Neural progenitor cell (in vitro differentiated cells): ENCODE measurements around the gene NFATC2. TPM values are rescaled to one million over a fixed set of nuclear protein-coding genes. Genes with fewer than 3 reads are reported as not detected.

Experiments used
- DNase-seq: peaks from one replicate; pipeline ENCODE4 v3.0.0-alpha.2; 2016; ENCODE audit warnings: low spot score
- H2AFZ ChIP-seq: fragments of 200-600 bp; sonication (generic); replicated peaks from 2 replicates; pipeline ENCODE4 v1.6.1; 2016; ENCODE audit warnings: antibody characterized with exemption
- H3F3A ChIP-seq: fragments of 200-600 bp; sonication (generic); 2 replicates; pipeline ENCODE4 v1.6.1; 2016; ENCODE audit warnings: antibody characterized with exemption, low read depth
- H3K27ac ChIP-seq: fragments of 200-600 bp; sonication (generic); 2 replicates; pipeline ENCODE4 v1.5.1; 2016; ENCODE audit warnings: mild to moderate bottlenecking
- H3K27me3 ChIP-seq: fragments of 200-600 bp; sonication (generic); 2 replicates; pipeline ENCODE4 v1.6.1; 2016; ENCODE audit warnings: mild to moderate bottlenecking, moderate library complexity
- H3K36me3 ChIP-seq: fragments of 200-600 bp; sonication (generic); 2 replicates; pipeline ENCODE4 v1.5.1; 2016
- H3K4me1 ChIP-seq: fragments of 200-600 bp; sonication (generic); 2 replicates; pipeline ENCODE4 v1.6.1; 2016; ENCODE audit warnings: mixed run types
- H3K4me2 ChIP-seq: fragments of 200-600 bp; sonication (generic); 2 replicates; pipeline ENCODE4 v1.6.1; 2016
- H3K4me3 ChIP-seq: fragments of 200-600 bp; sonication (generic); 2 replicates; pipeline ENCODE4 v1.5.1; 2016
- H3K79me2 ChIP-seq: fragments of 200-600 bp; sonication (generic); 2 replicates; pipeline ENCODE4 v1.6.1; 2016; ENCODE audit warnings: low read depth
- H3K9ac ChIP-seq: fragments of 200-600 bp; sonication (generic); 2 replicates; pipeline ENCODE4 v1.6.1; 2016
- H3K9me3 ChIP-seq: fragments of 200-600 bp; sonication (generic); 2 replicates; pipeline ENCODE4 v1.5.1; 2016; ENCODE audit warnings: low read depth
- H4K20me1 ChIP-seq: fragments of 200-600 bp; sonication (generic); 2 replicates; pipeline ENCODE4 v1.6.1; 2016; ENCODE audit warnings: low read depth
- H3K27ac Mint-ChIP-seq: 3 replicates; pipeline ENCODE4 v1.8.0; 2021; ENCODE audit warnings: mixed read lengths
- H3K27me3 Mint-ChIP-seq: 2 replicates; pipeline ENCODE4 v1.8.0; 2022; ENCODE audit warnings: low read depth, mild to moderate bottlenecking, inconsistent platforms, moderate library complexity, mixed read lengths; ENCODE audit not compliant: insufficient read depth
- H3K36me3 Mint-ChIP-seq: 3 replicates; pipeline ENCODE4 v1.8.0; 2021; ENCODE audit warnings: mixed read lengths
- H3K4me1 Mint-ChIP-seq: 3 replicates; pipeline ENCODE4 v1.8.0; 2021; ENCODE audit warnings: mixed read lengths
- H3K4me3 Mint-ChIP-seq: 3 replicates; pipeline ENCODE4 v1.8.0; 2021; ENCODE audit warnings: mild to moderate bottlenecking, moderate library complexity, mixed read lengths
- H3K9me3 Mint-ChIP-seq: 3 replicates; pipeline ENCODE4 v1.8.0; 2020; ENCODE audit warnings: mixed read lengths
- CTCF ChIP-seq: fragments of 200-600 bp; sonication (generic); IDR thresholded peaks from 2 replicates; pipeline ENCODE4 v1.5.1; 2017; ENCODE audit warnings: antibody characterized with exemption, mild to moderate bottlenecking
- EZH2 ChIP-seq: fragments of 200-600 bp; sonication (generic); IDR thresholded peaks from 2 replicates; pipeline ENCODE4 v1.6.1; 2017; ENCODE audit warnings: antibody characterized with exemption, mild to moderate bottlenecking, moderate library complexity
- EZH2phosphoT487 ChIP-seq: fragments of 200-600 bp; sonication (generic); IDR thresholded peaks from 2 replicates; pipeline ENCODE4 v1.6.1; 2017; ENCODE audit warnings: antibody characterized with exemption
- total RNA-seq: library from RNA; depleted of rRNA; stranded (reverse); fragments of >200 nt; gene quantifications from 2 replicates; pipeline ENCODE4 v1.2.3, GENCODE V29; 2015; ENCODE audit warnings: low replicate concordance

The NFATC2 gene
- total RNA-seq, 1 donor from 2014 or later, result 0.19 TPM

- DNase-seq, result no peak
- peaks cover 5% of the 10 kb centered on the region for H3K27me3 Mint-ChIP-seq
These were observed 37.0 kb downstream of the NFATC2 start for GRCh38 chr20:51505566-51505965.

GRCh38 chr20:51503376-51503775 lies 39.1 kb downstream of the NFATC2 start:
- TF ChIP-seq EZH2 (no peak), EZH2phosphoT487 (no peak)
- no peaks in the 10 kb centered on the region for H3K27me3 ChIP-seq
- H2AFZ ChIP-seq, result no peak overlapping the region
- H3K9me3 ChIP-seq, result no peaks in the 10 kb centered on the region
- H3K79me2 ChIP-seq, result no peaks in the 10 kb centered on the region
- H3K4me3 Mint-ChIP-seq, result no peak overlapping the region
- no peaks in the 10 kb centered on the region for H3K9me3 Mint-ChIP-seq
- H3K27ac ChIP-seq, result no peak overlapping the region
- peaks cover 3% of the 10 kb centered on the region for H3K27me3 Mint-ChIP-seq
- H3K4me1 Mint-ChIP-seq, result peaks cover 11% of the 10 kb centered on the region
- H3K9ac ChIP-seq, result no peak overlapping the region
- no peak overlapping the region for H3K4me2 ChIP-seq
- H3F3A ChIP-seq, result no peaks in the 10 kb centered on the region
- H3K4me1 ChIP-seq, result no peaks in the 10 kb centered on the region
- no peaks in the 10 kb centered on the region for H3K36me3 Mint-ChIP-seq
- no peak overlapping the region for H3K4me3 ChIP-seq
- H3K27ac Mint-ChIP-seq, result no peak overlapping the region
- no peaks in the 10 kb centered on the region for H4K20me1 ChIP-seq
- H3K36me3 ChIP-seq, result no peaks in the 10 kb centered on the region
- no peak for DNase-seq

More at GRCh38 chr20:51505566-51505965, 37.0 kb downstream of the NFATC2 start:
- Histone ChIP-seq H3K27me3 (no peaks in the 10 kb centered on the region), H3K4me2 (no peak overlapping the region), H3F3A (no peaks in the 10 kb centered on the region), H4K20me1 (no peaks in the 10 kb centered on the region), H3K36me3 (no peaks in the 10 kb centered on the region), H3K4me1 (no peaks in the 10 kb centered on the region), H3K27ac (no peak overlapping the region), H3K4me3 (no peak overlapping the region), H3K79me2 (no peaks in the 10 kb centered on the region), H3K9me3 (no peaks in the 10 kb centered on the region), H2AFZ (no peak overlapping the region), H3K9ac (no peak overlapping the region)
- Mint-ChIP-seq H3K36me3 (no peaks in the 10 kb centered on the region), H3K4me1 (peaks cover 14% of the 10 kb centered on the region), H3K9me3 (no peaks in the 10 kb centered on the region), H3K27ac (no peak overlapping the region), H3K4me3 (no peak overlapping the region)
- TF ChIP-seq EZH2phosphoT487 (no peak), CTCF (no peak)

GRCh38 chr20:51500936-51501335 lies 41.6 kb downstream of the NFATC2 start:
- peaks cover 10% of the 10 kb centered on the region for H3K4me1 Mint-ChIP-seq
- H3K79me2 ChIP-seq, result no peaks in the 10 kb centered on the region
- no peak overlapping the region for H3K9ac ChIP-seq
- H3F3A ChIP-seq, result no peaks in the 10 kb centered on the region
- H4K20me1 ChIP-seq, result no peaks in the 10 kb centered on the region
- DNase-seq, result no peak
- H3K4me3 Mint-ChIP-seq, result no peak overlapping the region
- TF ChIP-seq CTCF (no peak), EZH2 (no peak), EZH2phosphoT487 (no peak)
- H2AFZ ChIP-seq, result no peak overlapping the region
- H3K27me3 ChIP-seq, result no peaks in the 10 kb centered on the region
- H3K4me3 ChIP-seq, result no peak overlapping the region
- H3K27ac Mint-ChIP-seq, result no peak overlapping the region
- no peaks in the 10 kb centered on the region for H3K36me3 ChIP-seq
- H3K36me3 Mint-ChIP-seq, result no peaks in the 10 kb centered on the region
- peaks cover 3% of the 10 kb centered on the region for H3K27me3 Mint-ChIP-seq
- H3K27ac ChIP-seq, result no peak overlapping the region
- no peak overlapping the region for H3K4me2 ChIP-seq
- no peaks in the 10 kb centered on the region for H3K4me1 ChIP-seq
- H3K9me3 ChIP-seq, result no peaks in the 10 kb centered on the region
- H3K9me3 Mint-ChIP-seq, result no peaks in the 10 kb centered on the region

- Histone ChIP-seq H3K27ac (no peak overlapping the region), H2AFZ (no peak overlapping the region), H3K27me3 (no peaks in the 10 kb centered on the region), H4K20me1 (no peaks in the 10 kb centered on the region), H3K9ac (no peak overlapping the region), H3K79me2 (no peaks in the 10 kb centered on the region), H3F3A (no peaks in the 10 kb centered on the region), H3K9me3 (no peaks in the 10 kb centered on the region), H3K4me2 (no peak overlapping the region), H3K4me1 (no peaks in the 10 kb centered on the region), H3K4me3 (no peak overlapping the region), H3K36me3 (no peaks in the 10 kb centered on the region)
- Mint-ChIP-seq H3K27ac (no peak overlapping the region), H3K4me1 (peaks cover 12% of the 10 kb centered on the region), H3K36me3 (no peaks in the 10 kb centered on the region), H3K27me3 (peaks cover 3% of the 10 kb centered on the region), H3K9me3 (no peaks in the 10 kb centered on the region), H3K4me3 (no peak overlapping the region)
- no peak for DNase-seq
- TF ChIP-seq EZH2 (no peak), EZH2phosphoT487 (no peak), CTCF (no peak)
These were observed 42.2 kb downstream of the NFATC2 start for GRCh38 chr20:51500311-51500710.
